Smooth muscle cell (in vitro differentiated cells): ENCODE measurements around the gene METTL1. TPM values are rescaled to one million over a fixed set of nuclear protein-coding genes. Genes with fewer than 3 reads are reported as not detected.

Experiments
- DNase-seq: peaks from one replicate; lab custom pipeline; 2025; ENCODE audit not compliant: unreplicated experiment; lab: John Stamatoyannopoulos, UW
- H2AFZ ChIP-seq: fragments of 200-600 bp; sonication (generic); 2 replicates; pipeline ENCODE4 v1.6.0; 2016; ENCODE audit warnings: antibody characterized with exemption, low read depth, mild to moderate bottlenecking
- H3F3A ChIP-seq: fragments of 200-600 bp; sonication (generic); 2 replicates; pipeline ENCODE4 v1.6.0; 2017; ENCODE audit warnings: antibody characterized with exemption, low read depth
- H3K27ac ChIP-seq: fragments of 200-600 bp; sonication (generic); 2 replicates; pipeline ENCODE4 v1.5.1; 2016; ENCODE audit warnings: low read depth, mild to moderate bottlenecking
- H3K27me3 ChIP-seq: fragments of 200-600 bp; sonication (generic); 2 replicates; pipeline ENCODE4 v1.6.1; 2016; ENCODE audit warnings: low read depth, mild to moderate bottlenecking
- H3K36me3 ChIP-seq: fragments of 200-600 bp; sonication (generic); 2 replicates; pipeline ENCODE4 v1.5.1; 2016; ENCODE audit warnings: low read depth
- H3K4me1 ChIP-seq: fragments of 200-600 bp; sonication (generic); 2 replicates; pipeline ENCODE4 v1.5.1; 2016; ENCODE audit warnings: low read depth
- H3K4me2 ChIP-seq: fragments of 200-600 bp; sonication (generic); 2 replicates; pipeline ENCODE4 v1.6.0; 2016; ENCODE audit warnings: mild to moderate bottlenecking
- H3K4me3 ChIP-seq: fragments of 200-600 bp; sonication (generic); 2 replicates; pipeline ENCODE4 v1.5.1; 2016; ENCODE audit warnings: mild to moderate bottlenecking
- H3K79me2 ChIP-seq: fragments of 200-600 bp; sonication (generic); 2 replicates; pipeline ENCODE4 v1.6.0; 2016; ENCODE audit warnings: low read depth, mild to moderate bottlenecking
- H3K9ac ChIP-seq: fragments of 200-600 bp; sonication (generic); 2 replicates; pipeline ENCODE4 v1.6.0; 2016; ENCODE audit warnings: low read depth
- H3K9me3 ChIP-seq: fragments of 200-600 bp; sonication (generic); replicated peaks from 2 replicates; pipeline ENCODE4 v1.5.1; 2016; ENCODE audit warnings: low read depth
- H4K20me1 ChIP-seq: fragments of 200-600 bp; sonication (generic); 2 replicates; pipeline ENCODE4 v1.6.0; 2016; ENCODE audit warnings: low read depth
- CTCF ChIP-seq: fragments of 200-600 bp; sonication (generic); IDR thresholded peaks from 2 replicates; pipeline ENCODE4 v1.5.1; 2017; ENCODE audit warnings: borderline replicate concordance, mild to moderate bottlenecking, antibody characterized with exemption; ENCODE audit not compliant: insufficient read depth, poor library complexity, severe bottlenecking
- whole genome bisulfite sequencing: methylation state at CpG from one replicate; pipeline ENCODE4 v1.1.7; 2016; ENCODE audit warnings: low lambda C conversion rate; 5-methylcytosine and 5-hydroxymethylcytosine counted together
- polyA plus RNA-seq: library from polyadenylated mRNA; unstranded; fragments of >200 nt; fragmentation: Nextera tagmentation; extraction: Ambion mirVana; gene quantifications from 2 replicates; pipeline ENCODE4 v1.2.1, GENCODE V29; 2016
- total RNA-seq: library from RNA; depleted of rRNA; stranded (reverse); fragments of >200 nt; gene quantifications from 2 replicates; pipeline ENCODE4 v1.2.3, GENCODE V29; 2014

METTL1 gene
- total and polyA plus RNA-seq, 2 experiments from 2014 or later, result 4.1 to 20.3 TPM

- H3K36me3 ChIP-seq, result no peaks in the 10 kb centered on the region
- WGBS, result 73% methylated on average over 6 of the region's 6 CpGs
- TF ChIP-seq CTCF, result no peak
- H3K9me3 ChIP-seq, result no peaks in the 10 kb centered on the region
- H3K9ac ChIP-seq, result no peak overlapping the region
- H3K79me2 ChIP-seq, result no peaks in the 10 kb centered on the region
- peaks cover 72% of the 10 kb centered on the region for H3K27me3 ChIP-seq
- H3K4me2 ChIP-seq, result no peak overlapping the region
- DNase-seq, result no peak
- no peaks in the 10 kb centered on the region for H3F3A ChIP-seq
- no peak overlapping the region for H3K4me3 ChIP-seq
- H3K4me1 ChIP-seq, result peaks cover 26% of the 10 kb centered on the region
- H3K27ac ChIP-seq, result no peak overlapping the region
- peaks cover 10% of the 10 kb centered on the region for H4K20me1 ChIP-seq
- H2AFZ ChIP-seq, result no peak overlapping the region
Observed at GRCh38 chr12:57763881-57764661, 7.8 kb downstream of the METTL1 start.

DNA sequence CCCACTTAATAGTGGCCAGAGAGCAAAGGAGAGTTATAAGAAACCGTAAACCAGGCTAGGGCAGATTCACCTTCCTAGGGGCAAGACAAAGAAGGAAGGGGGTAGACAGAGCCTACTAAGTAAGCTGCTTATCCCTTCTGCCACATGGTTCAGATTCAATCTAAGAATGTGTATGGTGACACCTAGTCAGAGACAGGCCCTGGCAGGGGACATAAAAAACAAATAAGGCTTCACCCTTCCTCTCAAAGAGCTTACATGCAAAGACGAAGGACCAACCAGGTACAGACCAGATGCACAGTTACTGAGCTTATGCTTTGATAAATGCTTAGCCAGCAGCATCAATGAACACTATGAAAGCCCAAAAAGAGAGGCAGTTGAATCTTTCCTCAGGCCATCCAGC is 9.4 kb downstream of the METTL1 start:
- Histone ChIP-seq H3K4me3 (no peak overlapping the region), H3K4me1 (peaks cover 23% of the 10 kb centered on the region), H3K9ac (no peak overlapping the region), H3K79me2 (no peaks in the 10 kb centered on the region), H3K27me3 (peaks cover 68% of the 10 kb centered on the region), H2AFZ (no peak overlapping the region), H4K20me1 (peaks cover 10% of the 10 kb centered on the region), H3K27ac (no peak overlapping the region), H3F3A (no peaks in the 10 kb centered on the region), H3K9me3 (no peaks in the 10 kb centered on the region), H3K36me3 (no peaks in the 10 kb centered on the region), H3K4me2 (no peak overlapping the region)
- no peak for DNase-seq
- WGBS, result 80% methylated on average over 2 of the region's 2 CpGs
- no peak for TF ChIP-seq CTCF

DNA sequence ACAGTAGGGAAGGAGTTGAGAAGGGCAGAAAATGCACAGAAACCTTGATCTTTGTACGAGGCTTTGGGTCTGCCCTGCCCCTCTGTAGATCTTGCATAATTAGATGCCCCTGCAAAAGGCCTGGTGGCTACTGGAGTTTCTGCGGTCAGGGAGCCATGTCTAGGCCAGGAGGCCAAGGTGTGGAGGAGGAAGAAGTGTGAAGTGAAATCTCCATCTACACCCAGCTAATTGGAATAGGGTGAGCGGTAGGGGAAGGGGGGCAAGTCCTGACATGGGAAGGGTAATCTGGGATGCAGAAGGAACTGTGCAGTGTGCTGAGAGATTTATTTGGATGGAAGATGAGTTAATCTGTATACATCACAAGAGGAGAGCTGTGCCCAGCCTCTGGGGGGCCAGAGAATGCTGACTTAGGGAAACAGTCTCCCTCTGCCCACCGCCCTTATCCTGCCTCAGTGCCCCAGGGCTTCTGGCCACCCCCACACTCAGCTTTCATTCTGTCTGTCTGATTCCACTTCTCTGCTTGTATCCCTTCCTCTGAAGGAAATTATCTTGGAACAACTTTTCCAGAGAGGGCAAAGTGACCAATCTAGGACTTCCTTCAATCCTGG is 10.4 kb downstream of the METTL1 start:
- no peak for TF ChIP-seq CTCF
- Histone ChIP-seq H3F3A (no peaks in the 10 kb centered on the region), H3K4me3 (no peak overlapping the region), H3K9ac (no peak overlapping the region), H3K9me3 (no peaks in the 10 kb centered on the region), H3K79me2 (no peaks in the 10 kb centered on the region), H3K36me3 (no peaks in the 10 kb centered on the region), H4K20me1 (peaks cover 10% of the 10 kb centered on the region), H3K27ac (no peak overlapping the region), H3K4me1 (peaks cover 15% of the 10 kb centered on the region), H3K4me2 (no peak overlapping the region), H3K27me3 (peaks cover 66% of the 10 kb centered on the region), H2AFZ (no peak overlapping the region)
- WGBS, result 80% methylated on average over 4 of the region's 4 CpGs
- no peak for DNase-seq
